HG03432 (cell line): Measurements from ENCODE around the gene SGK1.
A peak's percentile ranks its signal among the peaks of the same experiment; 100 is the strongest.
"Not testable (repeated sequence)": the region's sequence is repeated elsewhere in the genome, so short reads cannot be mapped to it uniquely, and the experiment has no call there.

ENCODE experiments used
- ATAC-seq: cut with Tn5 transposase; IDR thresholded peaks from one replicate; pipeline ENCODE4 v1.9.1; 2021; ENCODE audit warnings: mild to moderate bottlenecking, moderate library complexity; ENCODE audit not compliant: unreplicated experiment

Gene SGK1

GRCh38 chr6:134230940-134231339 is 87.0 kb downstream of the SGK1 start:
- ATAC-seq = no peak

- no peak for ATAC-seq
Observed at GRCh38 chr6:134230087-134230700, 87.7 kb downstream of the SGK1 start.

GRCh38 chr6:134229520-134229919 is 88.4 kb downstream of the SGK1 start:
- ATAC-seq = no peak

GRCh38 chr6:134223796-134224420 is 94.0 kb downstream of the SGK1 start:
- ATAC-seq = no peak

GRCh38 chr6:134221250-134221649 is 96.7 kb downstream of the SGK1 start:
- no peak for ATAC-seq

GRCh38 chr6:134217798-134218140 is 100.1 kb downstream of the SGK1 start:
- no peak for ATAC-seq

- no peak for ATAC-seq
Observed at GRCh38 chr6:134217105-134217797, 100.7 kb downstream of the SGK1 start.

- no peak for ATAC-seq
Observed at GRCh38 chr6:134216301-134217010, 101.5 kb downstream of the SGK1 start.

GRCh38 chr6:134213410-134213809 is 104.5 kb downstream of the SGK1 start:
- ATAC-seq = not testable (repeated sequence)

GRCh38 chr6:134211297-134211696 is 106.6 kb downstream of the SGK1 start:
- no peak for ATAC-seq

GRCh38 chr6:134207421-134207820 is 110.5 kb downstream of the SGK1 start:
- no peak for ATAC-seq

GRCh38 chr6:134205366-134205765 is 112.5 kb downstream of the SGK1 start:
- no peak for ATAC-seq

- ATAC-seq = not testable (repeated sequence)
Observed at GRCh38 chr6:134204759-134205158, 113.2 kb downstream of the SGK1 start.

- no peak for ATAC-seq
Observed at GRCh38 chr6:134204031-134204430, 113.9 kb downstream of the SGK1 start.

- no peak for ATAC-seq
Observed at GRCh38 chr6:134201716-134202115, 116.2 kb downstream of the SGK1 start.

GRCh38 chr6:134199848-134200606 is 117.9 kb downstream of the SGK1 start:
- ATAC-seq = peak; percentile 68

GRCh38 chr6:134198093-134198492 is 119.8 kb downstream of the SGK1 start:
- ATAC-seq = no peak

GRCh38 chr6:134197685-134198084 is 120.2 kb downstream of the SGK1 start:
- ATAC-seq = not testable (repeated sequence)

GRCh38 chr6:134196568-134197193 is 121.2 kb downstream of the SGK1 start:
- ATAC-seq = peak; percentile 71

- no peak for ATAC-seq
Observed at GRCh38 chr6:134195985-134196384, 121.9 kb downstream of the SGK1 start.
